ENCODE measurements around the gene SLC9B1. TPM values are rescaled to one million over a fixed set of nuclear protein-coding genes. Genes with fewer than 3 reads are reported as not detected.
A peak's percentile ranks its signal among the peaks of the same experiment; 100 is the strongest.
"Not testable (repeated sequence)": the region's sequence is repeated elsewhere in the genome, so short reads cannot be mapped to it uniquely, and the experiment has no call there.

Gene SLC9B1
- total and polyA plus RNA-seq, 10 donors = 0.37 to 5.4 (median 1.7) TPM

- 90 to 96% (median 92%) methylated on average over 2 of the region's 2 CpGs for WGBS, 5 donors
- Histone ChIP-seq H3K36me3 (peaks cover 0 to 39% (median 3%) of the 10 kb centered on the region in 6 donors), H3K27me3 (replicated peaks in 1 of 7) (no peaks in the 10 kb centered on the region), H3K27ac (no peak overlapping the region), H3K4me3 (no peak overlapping the region), H3K9me3 (no peaks in the 10 kb centered on the region), H3K4me1 (peaks cover 0 to 1% (median 0%) of the 10 kb centered on the region in 6 donors)
- no peak for DNase-seq
- TF ChIP-seq CTCF (IDR thresholded peaks at IDR 0.05 in 8 of 11, conservative IDR thresholded peaks at IDR 0.05 in 3 of 11) = no peak
- TF ChIP-seq POLR2A (IDR thresholded peaks at IDR 0.05) = no peak
- no peak for TF ChIP-seq POLR2AphosphoS5 (IDR thresholded peaks at IDR 0.05)
- intact Hi-C loops (cut with DNase I; ENCODE audit: low total_unique reads) = no loop called here
Measured at GRCh38 chr4:102883278-102883677, 136.2 kb downstream of the SLC9B1 start.

- 97 to 100% (median 98%) methylated on average over 1 of the region's 1 CpG for WGBS, 5 donors
- DNase-seq = no peak
- H3K9me3 ChIP-seq = peaks cover 0 to 17% (median 13%) of the 10 kb centered on the region in 8 donors
Measured at GRCh38 chr4:102881343-102881742, 138.2 kb downstream of the SLC9B1 start.

GRCh38 chr4:102878901-102879300 lies 140.6 kb downstream of the SLC9B1 start:
- H3K4me1 ChIP-seq = peaks cover 0 to 8% (median 2%) of the 10 kb centered on the region in 6 donors
- H3K9me3 ChIP-seq = peaks cover 0 to 17% (median 13%) of the 10 kb centered on the region in 8 donors
- intact Hi-C loops (cut with DNase I; ENCODE audit: low total_unique reads) = no loop called here
- no peaks in the 10 kb centered on the region for H3K27me3 ChIP-seq (replicated peaks in 1 of 7)
- H3K27ac ChIP-seq = peak overlapping the region in 3 of 8 donors; percentile 14 to 56 (median 45)
- TF ChIP-seq CTCF (IDR thresholded peaks at IDR 0.05 in 8 of 11, conservative IDR thresholded peaks at IDR 0.05 in 3 of 11) (no peak), POLR2AphosphoS5 (IDR thresholded peaks at IDR 0.05) (no peak), POLR2A (IDR thresholded peaks at IDR 0.05) (no peak)
- no peak for DNase-seq
- H3K4me3 ChIP-seq = no peak overlapping the region
- 80 to 86% (median 85%) methylated on average over 3 of the region's 3 CpGs for WGBS, 5 donors
- peaks cover 0 to 49% (median 4%) of the 10 kb centered on the region in 6 donors for H3K36me3 ChIP-seq

More at GRCh38 chr4:102881343-102881742, 138.2 kb downstream of the SLC9B1 start:
- Histone ChIP-seq H3K27ac (no peak overlapping the region), H3K4me3 (no peak overlapping the region), H3K27me3 (replicated peaks in 1 of 7) (no peaks in the 10 kb centered on the region), H3K36me3 (peaks cover 0 to 45% (median 2%) of the 10 kb centered on the region in 6 donors), H3K4me1 (peaks cover 0 to 8% (median 0%) of the 10 kb centered on the region in 6 donors)
- no peak for TF ChIP-seq POLR2AphosphoS5 (IDR thresholded peaks at IDR 0.05)
- TF ChIP-seq CTCF (IDR thresholded peaks at IDR 0.05 in 8 of 11, conservative IDR thresholded peaks at IDR 0.05 in 3 of 11) = no peak
- TF ChIP-seq POLR2A (IDR thresholded peaks at IDR 0.05) = no peak
- intact Hi-C loops (cut with DNase I; ENCODE audit: low total_unique reads) = no loop called here

GRCh38 chr4:102878349-102878748 lies 141.2 kb downstream of the SLC9B1 start:
- peak overlapping the region in 4 of 8 donors; percentile 22 to 59 (median 40) for H3K27ac ChIP-seq
- intact Hi-C loops (cut with DNase I; ENCODE audit: low total_unique reads); DNase-seq: not testable (repeated sequence)

GRCh38 chr4:102877477-102878106 lies 141.9 kb downstream of the SLC9B1 start:
- H3K27ac ChIP-seq = peak overlapping the region in 4 of 8 donors; percentile 22 to 59 (median 40)
- DNase-seq; H3K27me3 ChIP-seq (replicated peaks in 1 of 7); intact Hi-C loops (cut with DNase I; ENCODE audit: low total_unique reads); H3K4me3 ChIP-seq; H3K4me1 ChIP-seq: not testable (repeated sequence)
- H3K9me3 ChIP-seq = peaks cover 0 to 17% (median 13%) of the 10 kb centered on the region in 8 donors
- WGBS, 5 donors = 96 to 100% (median 100%) methylated on average over 1 to 3 of the region's 3 CpGs
- peaks cover 0 to 47% (median 4%) of the 10 kb centered on the region in 6 donors for H3K36me3 ChIP-seq

More at GRCh38 chr4:102878349-102878748, 141.2 kb downstream of the SLC9B1 start:
- not testable (repeated sequence) for H3K4me1 ChIP-seq; H3K4me3 ChIP-seq; H3K27me3 ChIP-seq (replicated peaks in 1 of 7)
- 47 to 76% (median 54%) methylated on average over 4 of the region's 4 CpGs for WGBS, 5 donors
- Histone ChIP-seq H3K9me3 (peaks cover 0 to 17% (median 13%) of the 10 kb centered on the region in 8 donors), H3K36me3 (peaks cover 0 to 49% (median 4%) of the 10 kb centered on the region in 6 donors)
- peak in 1 of 3 donors; percentile 53 for TF ChIP-seq POLR2AphosphoS5 (IDR thresholded peaks at IDR 0.05)

Measured in spleen (tissue), 11 donors.